ENCODE results near the gene HTN1.

- TF ChIP-seq, protein P1, sequence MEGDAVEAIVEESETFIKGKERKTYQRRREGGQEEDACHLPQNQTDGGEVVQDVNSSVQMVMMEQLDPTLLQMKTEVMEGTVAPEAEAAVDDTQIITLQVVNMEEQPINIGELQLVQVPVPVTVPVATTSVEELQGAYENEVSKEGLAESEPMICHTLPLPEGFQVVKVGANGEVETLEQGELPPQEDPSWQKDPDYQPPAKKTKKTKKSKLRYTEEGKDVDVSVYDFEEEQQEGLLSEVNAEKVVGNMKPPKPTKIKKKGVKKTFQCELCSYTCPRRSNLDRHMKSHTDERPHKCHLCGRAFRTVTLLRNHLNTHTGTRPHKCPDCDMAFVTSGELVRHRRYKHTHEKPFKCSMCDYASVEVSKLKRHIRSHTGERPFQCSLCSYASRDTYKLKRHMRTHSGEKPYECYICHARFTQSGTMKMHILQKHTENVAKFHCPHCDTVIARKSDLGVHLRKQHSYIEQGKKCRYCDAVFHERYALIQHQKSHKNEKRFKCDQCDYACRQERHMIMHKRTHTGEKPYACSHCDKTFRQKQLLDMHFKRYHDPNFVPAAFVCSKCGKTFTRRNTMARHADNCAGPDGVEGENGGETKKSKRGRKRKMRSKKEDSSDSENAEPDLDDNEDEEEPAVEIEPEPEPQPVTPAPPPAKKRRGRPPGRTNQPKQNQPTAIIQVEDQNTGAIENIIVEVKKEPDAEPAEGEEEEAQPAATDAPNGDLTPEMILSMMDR (IDR thresholded peaks at IDR 0.05) = no peak
- no peak for TF ChIP-seq POLR2A (IDR thresholded peaks at IDR 0.05)
Measured at GRCh38 chr4:70002507-70002906, 47.7 kb upstream of the HTN1 start.
